Measurements from ENCODE around the gene EPS8L3. TPM values are rescaled to one million over a fixed set of nuclear protein-coding genes. Genes with fewer than 3 reads are reported as not detected.

EPS8L3 gene
- total RNA-seq, 1 donor from 2014 or later = 0.58 TPM

- DNase-seq (ENCODE audit: low spot score) = peak; percentile 77
Observed at GRCh38 chr1:109793486-109794318, 30.0 kb upstream of the EPS8L3 start.

- DNase-seq (ENCODE audit: low spot score) = peak; percentile 64
Observed at GRCh38 chr1:109793089-109793485, 29.4 kb upstream of the EPS8L3 start.

- peak; percentile 89 for DNase-seq (ENCODE audit: low spot score)
Observed at GRCh38 chr1:109792056-109792831, 28.5 kb upstream of the EPS8L3 start.

GRCh38 chr1:109791495-109792043 is 27.8 kb upstream of the EPS8L3 start:
- DNase-seq (ENCODE audit: low spot score) = peak; percentile 37

GRCh38 chr1:109790735-109791494 is 27.2 kb upstream of the EPS8L3 start:
- DNase-seq (ENCODE audit: low spot score) = peak; percentile 89

GRCh38 chr1:109790329-109790728 is 26.6 kb upstream of the EPS8L3 start:
- DNase-seq (ENCODE audit: low spot score) = no peak

GRCh38 chr1:109789551-109790180 is 25.9 kb upstream of the EPS8L3 start:
- DNase-seq (ENCODE audit: low spot score) = peak; percentile 35

- peak; percentile 68 for DNase-seq (ENCODE audit: low spot score)
Observed at GRCh38 chr1:109788695-109789521, 25.2 kb upstream of the EPS8L3 start.

- peak; percentile 85 for DNase-seq (ENCODE audit: low spot score)
Observed at GRCh38 chr1:109787845-109788601, 24.3 kb upstream of the EPS8L3 start.

GRCh38 chr1:109787211-109787844 is 23.6 kb upstream of the EPS8L3 start:
- DNase-seq (ENCODE audit: low spot score) = peak; percentile 43

GRCh38 chr1:109786531-109787021 is 22.9 kb upstream of the EPS8L3 start:
- DNase-seq (ENCODE audit: low spot score) = peak; percentile 85

- DNase-seq (ENCODE audit: low spot score) = peak; percentile 43
Observed at GRCh38 chr1:109786112-109786480, 22.4 kb upstream of the EPS8L3 start.

- DNase-seq (ENCODE audit: low spot score) = peak; percentile 75
Observed at GRCh38 chr1:109785446-109786111, 21.9 kb upstream of the EPS8L3 start.

GRCh38 chr1:109784551-109785252 is 21.0 kb upstream of the EPS8L3 start:
- no peak for DNase-seq (ENCODE audit: low spot score)

- no peak for DNase-seq (ENCODE audit: low spot score)
Observed at GRCh38 chr1:109783436-109783835, 19.7 kb upstream of the EPS8L3 start.

- DNase-seq (ENCODE audit: low spot score) = no peak
Observed at GRCh38 chr1:109782927-109783326, 19.2 kb upstream of the EPS8L3 start.

GRCh38 chr1:109782514-109782913 is 18.8 kb upstream of the EPS8L3 start:
- DNase-seq (ENCODE audit: low spot score) = no peak

Measured in mesenteric fat pad (tissue), 1 donor.